HL-60/S4 (cell line): ENCODE results near the gene RPE.

Source experiments
- in situ Hi-C: fragments of 300-500 bp; cut with MboI; formaldehyde crosslinking; loops from 2 replicates; pipeline ENCODE4 v1.14.3; 2022; ENCODE audit warnings: low sequenced_read_pairs

Gene RPE

GRCh38 chr2:209998596-209998995 lies 3.8 kb upstream of the RPE start:
- in situ Hi-C loops = no loop called here

DNA sequence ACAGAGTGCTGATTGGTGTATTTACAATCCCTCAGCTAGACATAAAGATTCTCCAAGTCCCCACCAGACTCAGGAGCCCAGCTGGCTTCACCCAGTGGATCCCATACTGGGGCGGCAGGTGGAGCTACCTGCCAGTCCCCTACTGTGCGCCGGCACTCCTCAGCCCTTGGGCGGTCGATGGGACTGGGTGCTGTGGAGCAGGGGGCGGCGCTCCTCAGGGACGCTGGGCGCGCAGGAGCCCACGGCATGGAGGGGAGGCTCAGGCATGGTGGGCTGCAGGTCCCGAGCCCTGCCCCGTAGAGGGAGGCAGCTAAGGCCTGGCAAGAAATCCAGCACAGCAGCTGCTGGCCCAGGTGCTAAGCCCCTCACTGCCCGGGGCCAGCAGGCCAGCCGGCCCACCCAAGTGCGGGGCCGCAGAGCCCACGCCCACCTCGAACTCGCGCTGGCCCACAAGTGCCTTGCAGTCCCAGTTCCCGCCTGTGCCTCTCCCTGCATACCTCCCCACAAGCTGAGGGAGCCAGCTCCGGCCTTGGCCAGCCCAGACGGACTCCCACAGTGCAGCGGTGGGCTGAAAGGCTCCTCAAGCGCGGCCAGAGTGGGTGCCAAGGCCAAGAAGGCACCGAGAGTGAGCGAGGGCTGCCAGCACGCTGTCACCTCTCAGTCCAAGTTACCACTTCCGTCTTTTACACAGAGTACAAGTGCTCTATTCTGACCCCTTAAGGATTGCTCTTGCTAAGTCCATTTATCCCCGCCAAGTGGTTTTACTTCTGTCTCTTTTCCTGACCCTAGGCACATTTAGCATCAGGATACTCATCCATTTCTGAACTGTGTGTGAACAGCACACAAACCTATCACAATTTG lies 1.7 kb upstream of the RPE start:
- in situ Hi-C loops = no loop called here

GRCh38 chr2:210003359-210003758 lies 921 bp downstream of the RPE start:
- in situ Hi-C loops = no loop called here

- in situ Hi-C loops = no loop called here
Observed at GRCh38 chr2:210004881-210005280, 2.4 kb downstream of the RPE start.

DNA sequence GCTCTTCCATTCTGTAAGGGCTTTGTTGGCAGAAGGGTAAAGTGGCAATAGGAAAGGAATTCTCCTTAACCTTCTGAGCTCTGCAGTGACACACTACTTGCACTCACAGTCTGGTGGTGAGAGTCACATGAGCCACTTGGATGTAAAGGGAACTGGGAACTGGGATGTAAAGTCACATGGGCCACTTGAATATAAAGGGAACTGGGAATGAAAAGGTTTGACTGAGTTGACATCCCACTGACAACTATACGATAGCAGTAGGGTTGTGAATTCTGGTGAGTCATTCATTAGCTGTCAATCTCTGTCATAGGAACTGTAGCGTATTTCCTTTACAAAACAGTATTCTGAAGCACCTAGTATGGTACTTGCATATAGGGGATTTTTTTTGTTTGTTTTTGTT lies 5.5 kb downstream of the RPE start:
- in situ Hi-C loops = no loop called here

- in situ Hi-C loops = no loop called here
Observed at GRCh38 chr2:210009126-210009525, 6.7 kb downstream of the RPE start.

- in situ Hi-C loops = no loop called here
Observed at GRCh38 chr2:210009896-210010295, 7.5 kb downstream of the RPE start.

GRCh38 chr2:210020138-210020537 lies 17.7 kb downstream of the RPE start:
- in situ Hi-C loops = no loop called here

DNA sequence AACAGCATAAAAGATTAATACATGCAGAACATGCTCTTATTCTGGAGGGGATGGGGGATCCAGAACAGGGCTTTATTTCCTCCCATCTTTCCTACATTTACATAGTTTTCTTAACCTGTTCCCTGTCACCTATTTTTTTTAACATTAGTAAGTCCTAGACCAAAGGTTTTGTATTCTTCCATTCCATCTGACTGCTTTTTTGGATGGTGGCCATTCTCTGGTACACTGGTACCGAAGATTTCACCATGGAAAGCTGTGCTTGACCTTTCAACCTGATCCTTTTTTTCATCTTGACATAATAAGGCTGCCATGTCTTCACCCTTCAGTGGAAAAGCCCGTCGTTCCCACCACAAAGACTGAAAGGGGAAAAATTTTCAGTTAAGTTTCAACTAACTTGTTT lies 20.4 kb downstream of the RPE start:
- in situ Hi-C loops = no loop called here

DNA sequence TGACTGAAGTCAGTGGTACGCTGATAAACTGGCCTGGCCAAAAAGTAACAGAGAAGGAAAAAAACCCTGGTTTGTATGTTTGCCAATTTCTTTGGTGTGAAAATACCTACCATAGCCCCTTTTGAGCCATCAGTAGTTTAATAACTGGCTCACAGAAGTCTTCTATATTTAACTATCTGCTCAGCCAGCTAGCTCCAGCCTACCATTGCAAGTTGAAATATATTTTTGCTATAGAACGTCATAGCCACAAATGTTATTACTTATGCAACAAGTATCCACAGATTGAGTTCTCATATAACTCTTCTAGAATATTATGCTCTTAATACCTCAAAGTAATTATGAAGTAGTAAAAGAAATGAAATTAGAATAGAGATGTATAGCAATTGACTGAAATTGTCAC lies 25.2 kb downstream of the RPE start:
- in situ Hi-C loops = no loop called here

DNA sequence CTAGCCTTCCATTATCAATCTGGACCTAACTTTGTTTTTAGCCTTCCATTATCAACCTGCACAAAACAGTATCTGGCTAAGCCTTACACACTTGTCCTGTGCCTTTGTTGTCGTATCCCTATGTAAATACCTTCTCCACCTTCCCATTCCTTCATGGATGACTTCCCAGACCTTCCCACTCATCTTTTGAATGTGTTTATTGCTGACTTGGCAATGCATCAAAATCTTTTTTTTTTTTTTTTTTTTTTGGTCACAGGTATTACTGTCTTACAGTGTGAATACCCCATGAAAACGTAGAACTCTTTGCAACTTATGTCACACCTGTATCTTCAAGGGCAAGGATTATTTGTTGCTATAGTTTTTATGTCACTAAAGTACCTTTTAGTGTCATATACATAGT lies 25.7 kb downstream of the RPE start:
- in situ Hi-C loops = no loop called here

DNA sequence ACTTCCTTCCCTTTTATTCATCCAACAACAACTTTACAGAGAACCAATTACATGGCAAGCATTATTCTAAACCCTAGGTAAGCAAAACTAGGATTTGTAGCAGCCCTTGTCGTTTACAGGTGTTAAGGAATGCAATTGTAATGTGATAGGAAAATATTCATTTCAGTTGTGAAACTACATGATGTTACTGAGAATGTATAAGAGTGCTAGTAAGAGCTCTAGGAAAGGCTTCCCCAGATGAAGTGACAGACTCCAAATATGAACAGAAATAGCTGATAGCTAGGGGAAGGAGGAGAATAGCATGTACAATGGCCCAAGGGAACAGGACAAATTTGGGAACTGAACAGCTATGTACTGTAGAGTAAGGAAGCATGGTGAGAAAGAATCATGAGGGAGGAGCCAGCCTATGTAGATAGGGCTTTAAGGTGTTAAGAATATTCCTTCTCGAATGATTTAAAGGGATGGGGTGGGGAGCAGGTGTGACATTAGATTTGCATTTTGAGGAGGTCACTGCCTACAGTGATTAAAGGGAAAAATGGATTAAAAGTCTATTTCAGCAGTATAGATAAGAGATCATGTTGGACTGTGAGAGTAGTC lies 31.7 kb downstream of the RPE start:
- in situ Hi-C loops = no loop called here

DNA sequence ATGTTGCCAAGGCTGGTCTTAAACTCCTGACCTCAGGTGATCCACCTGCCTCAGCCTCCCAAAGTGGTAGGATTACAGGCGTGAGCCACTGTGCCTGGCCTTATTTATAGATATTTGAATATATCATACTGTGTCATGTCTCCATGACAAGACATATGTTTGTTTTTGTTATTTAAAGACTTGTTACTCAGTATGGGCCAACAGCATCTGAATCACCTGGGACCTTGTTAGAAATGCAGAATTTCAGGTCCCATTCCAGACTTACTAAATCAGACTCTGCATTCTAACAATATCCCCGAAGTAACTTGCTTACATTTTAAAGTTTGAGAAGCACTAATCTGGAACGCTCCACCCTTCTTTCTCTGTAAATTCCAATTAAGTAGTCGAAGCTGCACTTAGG lies 33.2 kb downstream of the RPE start:
- in situ Hi-C loops = no loop called here

DNA sequence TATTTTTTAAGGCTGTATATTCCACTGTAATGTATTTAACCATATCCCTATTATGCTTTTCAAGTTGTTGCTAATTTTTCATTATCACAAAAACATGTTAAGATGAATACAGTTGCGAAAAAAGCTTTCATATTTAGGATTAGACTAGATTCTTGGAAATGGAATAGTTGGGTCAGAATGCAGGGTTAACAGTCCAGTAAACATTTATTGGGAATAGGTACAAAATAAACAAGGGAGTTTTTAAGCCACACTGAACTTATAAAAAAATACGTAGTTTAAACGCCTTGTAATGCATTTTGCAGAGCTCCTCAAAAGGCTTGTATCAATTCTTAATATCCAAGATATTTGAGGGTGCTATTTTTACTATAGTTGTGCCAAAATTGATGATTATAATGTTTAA lies 35.6 kb downstream of the RPE start:
- in situ Hi-C loops = no loop called here

DNA sequence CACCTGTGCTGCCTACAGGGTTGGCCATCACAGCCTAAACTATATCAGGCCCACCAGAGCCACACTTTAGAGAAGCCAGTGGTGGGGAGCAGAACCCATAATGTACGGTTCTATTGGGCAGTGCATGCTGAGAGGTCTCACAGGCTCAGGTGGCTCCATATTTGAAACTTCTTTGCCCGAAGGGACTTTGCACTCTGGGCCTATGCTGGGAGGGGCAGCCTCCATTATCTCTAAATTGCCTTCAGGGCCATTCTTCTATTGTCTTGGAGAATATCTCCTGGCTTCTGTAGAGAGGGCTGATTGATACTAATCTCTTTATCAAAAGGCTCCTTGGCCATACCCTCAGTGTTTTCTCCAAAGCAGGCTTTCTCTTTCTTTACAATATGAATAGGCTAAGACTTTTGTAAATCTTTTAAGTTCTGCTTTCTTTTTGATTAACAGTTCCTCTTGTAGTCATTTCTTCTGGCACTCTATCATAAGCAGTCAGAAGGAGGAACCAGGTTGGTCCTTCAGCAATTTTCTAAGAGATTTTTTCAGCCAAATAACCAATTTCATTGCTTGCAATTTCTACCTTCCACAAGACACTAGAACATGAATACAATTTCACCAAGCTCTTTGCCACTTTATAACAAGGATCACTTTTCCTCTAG lies 44.5 kb downstream of the RPE start:
- in situ Hi-C loops = no loop called here

GRCh38 chr2:210049831-210050230 lies 47.4 kb downstream of the RPE start:
- in situ Hi-C loops = no loop called here

GRCh38 chr2:210050885-210051284 lies 48.4 kb downstream of the RPE start:
- in situ Hi-C loops = no loop called here

- in situ Hi-C loops = no loop called here
Observed at GRCh38 chr2:210054696-210055095, 52.3 kb downstream of the RPE start.

GRCh38 chr2:210055825-210056224 lies 53.4 kb downstream of the RPE start:
- in situ Hi-C loops = no loop called here

GRCh38 chr2:210063306-210063705 lies 60.9 kb downstream of the RPE start:
- in situ Hi-C loops = no loop called here
